ENCODE data around the gene MRTFB. TPM values are rescaled to one million over a fixed set of nuclear protein-coding genes. Genes with fewer than 3 reads are reported as not detected.

The MRTFB gene
- total RNA-seq, 4 donors from 2014 or later, result 43.6 to 197 (median 65.5) TPM

- TF ChIP-seq POLR2A (IDR thresholded peaks at IDR 0.05) (no peak), CTCF (IDR thresholded peaks at IDR 0.05) (no peak), EP300 (IDR thresholded peaks at IDR 0.05) (no peak), POLR2AphosphoS5 (IDR thresholded peaks at IDR 0.05) (no peak)
- Histone ChIP-seq H3K9me3 (no peaks in the 10 kb centered on the region), H3K36me3 (peaks cover 42% of the 10 kb centered on the region), H3K27ac (no peak overlapping the region), H3K4me3 (no peak overlapping the region), H3K4me1 (no peaks in the 10 kb centered on the region), H3K27me3 (no peaks in the 10 kb centered on the region)
- WGBS, result 87% methylated on average over 3 of the region's 3 CpGs
- DNase-seq (ENCODE audit: low spot score in 2 of 2), result no peak
Measured at GRCh38 chr16:14215941-14216340, 144.8 kb downstream of the MRTFB start.

GRCh38 chr16:14219983-14220382 is 148.9 kb downstream of the MRTFB start:
- peaks cover 69% of the 10 kb centered on the region for H3K36me3 ChIP-seq
- H3K4me3 ChIP-seq, result no peak overlapping the region
- H3K9me3 ChIP-seq, result no peaks in the 10 kb centered on the region
- WGBS, result 97% methylated on average over 3 of the region's 3 CpGs
- no peak overlapping the region for H3K27ac ChIP-seq
- no peaks in the 10 kb centered on the region for H3K4me1 ChIP-seq
- H3K27me3 ChIP-seq, result no peaks in the 10 kb centered on the region
- TF ChIP-seq CTCF (IDR thresholded peaks at IDR 0.05), result no peak
- no peak for TF ChIP-seq EP300 (IDR thresholded peaks at IDR 0.05)
- no peak for TF ChIP-seq POLR2AphosphoS5 (IDR thresholded peaks at IDR 0.05)
- TF ChIP-seq POLR2A (IDR thresholded peaks at IDR 0.05), result no peak
- DNase-seq (ENCODE audit: low spot score in 2 of 2), result no peak

GRCh38 chr16:14223632-14224031 is 152.5 kb downstream of the MRTFB start:
- TF ChIP-seq POLR2AphosphoS5 (IDR thresholded peaks at IDR 0.05), result no peak
- no peak for TF ChIP-seq POLR2A (IDR thresholded peaks at IDR 0.05)
- TF ChIP-seq EP300 (IDR thresholded peaks at IDR 0.05), result no peak
- TF ChIP-seq CTCF (IDR thresholded peaks at IDR 0.05), result no peak
- Histone ChIP-seq H3K27ac (no peak overlapping the region), H3K4me1 (no peaks in the 10 kb centered on the region), H3K27me3 (no peaks in the 10 kb centered on the region), H3K9me3 (no peaks in the 10 kb centered on the region), H3K36me3 (peaks cover 63% of the 10 kb centered on the region), H3K4me3 (no peak overlapping the region)
- no peak for DNase-seq (ENCODE audit: low spot score in 2 of 2)
- 98% methylated on average over 2 of the region's 2 CpGs for WGBS

GRCh38 chr16:14225457-14225856 is 154.3 kb downstream of the MRTFB start:
- no peak for TF ChIP-seq POLR2A (IDR thresholded peaks at IDR 0.05)
- no peak for TF ChIP-seq EP300 (IDR thresholded peaks at IDR 0.05)
- TF ChIP-seq CTCF (IDR thresholded peaks at IDR 0.05), result no peak
- TF ChIP-seq POLR2AphosphoS5 (IDR thresholded peaks at IDR 0.05), result no peak
- no peak overlapping the region for H3K4me3 ChIP-seq
- H3K27ac ChIP-seq, result no peak overlapping the region
- peaks cover 47% of the 10 kb centered on the region for H3K36me3 ChIP-seq
- H3K9me3 ChIP-seq, result no peaks in the 10 kb centered on the region
- no peak for DNase-seq (ENCODE audit: low spot score in 2 of 2)
- no peaks in the 10 kb centered on the region for H3K27me3 ChIP-seq
- no peaks in the 10 kb centered on the region for H3K4me1 ChIP-seq
- WGBS, result over 99% methylated on average over 3 of the region's 3 CpGs

- Histone ChIP-seq H3K9me3 (no peaks in the 10 kb centered on the region), H3K27me3 (no peaks in the 10 kb centered on the region), H3K27ac (no peak overlapping the region), H3K4me1 (no peaks in the 10 kb centered on the region), H3K4me3 (no peak overlapping the region), H3K36me3 (peaks cover 45% of the 10 kb centered on the region)
- DNase-seq (ENCODE audit: low spot score in 2 of 2), result no peak
- 82% methylated on average over 9 of the region's 9 CpGs for WGBS
- no peak for TF ChIP-seq POLR2A (IDR thresholded peaks at IDR 0.05)
Measured at GRCh38 chr16:14232106-14232864, 161.2 kb downstream of the MRTFB start.

Data from suprapubic skin (tissue), 4 donors.